SK-N-MC (cell line): ENCODE measurements around the gene KBTBD13.

Experiments
- EZH2 ChIP-seq: fragments of 200-600 bp; sonication (generic); IDR thresholded peaks from one replicate; pipeline ENCODE4 v1.6.1; 2017; ENCODE audit warnings: antibody characterized with exemption
- FOXP2 ChIP-seq: optimal IDR thresholded peaks from 2 replicates; pipeline ENCODE3; 2011; ENCODE audit warnings: mild to moderate bottlenecking, moderate library complexity; ENCODE audit not compliant: insufficient read depth; ENCODE audit errors: extremely low read length, control extremely low read depth
- POLR2AphosphoS5 ChIP-seq: IDR thresholded peaks from 2 replicates; pipeline ENCODE4 v1.6.1; 2012; ENCODE audit warnings: mild to moderate bottlenecking, low read depth, low read length, borderline replicate concordance

GRCh38 chr15:65060641-65061397 is 15.7 kb upstream of the KBTBD13 start:
- TF ChIP-seq POLR2AphosphoS5 (no peak), EZH2 (no peak), FOXP2 (no peak)
